OCI-LY7 (cell line): ENCODE data around the gene S1PR4. TPM values are rescaled to one million over a fixed set of nuclear protein-coding genes. Genes with fewer than 3 reads are reported as not detected.
A peak's percentile ranks its signal among the peaks of the same experiment; 100 is the strongest.

Experiments used
- BruUV-seq: library from RNA; stranded (reverse); fragments of 400-500 nt; replicated peaks from 2 replicates; lab custom pipeline; 2021; lab: Mats Ljungman, UMichigan
- CTCF ChIA-PET: fragments of 300-600 bp; sonication (Branson Sonifier 250); formaldehyde crosslinking; loops from one replicate; lab custom pipeline; 2022; ENCODE audit warnings: antibody characterized with exemption; ENCODE audit not compliant: unreplicated experiment; lab: Charles Lee
- POLR2A ChIA-PET: fragments of 300-600 bp; sonication (Branson Sonifier 250); formaldehyde crosslinking; loops from one replicate; lab custom pipeline; 2022; ENCODE audit warnings: antibody characterized with exemption; lab: Charles Lee
- DNase-seq: peaks from one replicate; pipeline ENCODE4 v3.0.0-alpha.2; 2015; ENCODE audit warnings: low spot score
- H2AFZ ChIP-seq: fragments of 200-600 bp; sonication (generic), shearing (Covaris generic); 2 replicates; pipeline ENCODE4 v1.6.1; 2014; ENCODE audit warnings: mild to moderate bottlenecking, antibody characterized with exemption, low read length, moderate library complexity
- H3K27ac ChIP-seq: fragments of 200-600 bp; sonication (generic); 2 replicates; pipeline ENCODE4 v1.5.1; 2014; ENCODE audit warnings: mixed run types, low read depth, mild to moderate bottlenecking, moderate library complexity, low read length, inconsistent platforms; ENCODE audit not compliant: poor library complexity, severe bottlenecking
- H3K36me3 ChIP-seq: fragments of 200-600 bp; sonication (generic); 2 replicates; pipeline ENCODE4 v1.6.1; 2014; ENCODE audit warnings: mild to moderate bottlenecking, antibody characterized with exemption, low read length, moderate library complexity, mixed read lengths; ENCODE audit not compliant: insufficient read depth
- H3K4me1 ChIP-seq: fragments of 200-600 bp; sonication (generic); 2 replicates; pipeline ENCODE4 v1.5.1; 2014; ENCODE audit warnings: mild to moderate bottlenecking, low read length; ENCODE audit not compliant: insufficient read depth, poor library complexity, severe bottlenecking
- H3K4me2 ChIP-seq: fragments of 200-600 bp; sonication (generic); 2 replicates; pipeline ENCODE4 v1.6.1; 2014; ENCODE audit warnings: mild to moderate bottlenecking, low read length
- H3K4me3 ChIP-seq: fragments of 200-600 bp; sonication (generic); 2 replicates; pipeline ENCODE4 v1.5.1; 2014; ENCODE audit warnings: mild to moderate bottlenecking, low read depth, low read length; ENCODE audit not compliant: poor library complexity, severe bottlenecking
- H3K79me2 ChIP-seq: fragments of 200-600 bp; sonication (generic); 2 replicates; pipeline ENCODE4 v1.6.1; 2016; ENCODE audit warnings: low read depth, mild to moderate bottlenecking, low read length, moderate library complexity, mixed read lengths; ENCODE audit not compliant: insufficient read depth
- H3K9me2 ChIP-seq: fragments of 200-600 bp; sonication (generic); 2 replicates; pipeline ENCODE4 v1.6.1; 2016; ENCODE audit warnings: mild to moderate bottlenecking, low read length, mixed read lengths; ENCODE audit not compliant: insufficient read depth
- H3K9me3 ChIP-seq: fragments of 200-600 bp; sonication (generic); 2 replicates; pipeline ENCODE4 v1.6.1; 2014; ENCODE audit warnings: mild to moderate bottlenecking, mixed run types, low read length, mixed read lengths
- H4K20me1 ChIP-seq: fragments of 200-600 bp; sonication (generic); 2 replicates; pipeline ENCODE4 v1.6.1; 2014; ENCODE audit warnings: mild to moderate bottlenecking, antibody characterized with exemption, low read length, moderate library complexity, mixed read lengths; ENCODE audit not compliant: insufficient read depth
- EZH2phosphoT487 ChIP-seq: fragments of 200-600 bp; sonication (generic); IDR thresholded peaks from 2 replicates; pipeline ENCODE4 v1.6.1; 2018; ENCODE audit warnings: low read depth, borderline replicate concordance, mild to moderate bottlenecking, mixed run types, antibody characterized with exemption, low read length, moderate library complexity, mixed read lengths
- intact Hi-C: fragments of 100-400 bp; cut with micrococcal nuclease; formaldehyde crosslinking; loops from one replicate; pipeline ENCODE4 v1.10.0; 2022; ENCODE audit not compliant: unreplicated experiment
- total RNA-seq, 2 experiments: library from RNA; depleted of rRNA in 1 of 2; stranded (reverse); fragments of >200 nt in 1 of 2; shearing (Covaris generic) in 1 of 2; gene quantifications; 2 replicates each; pipeline ENCODE4 v1.2.3, GENCODE V29; 2014 to 2022
- TF ChIP-seq, protein P1 (sequence below): fragments of 200-600 bp; sonication (generic); conservative IDR thresholded peaks from 2 replicates; pipeline ENCODE4 v1.5.1; 2014; ENCODE audit warnings: mild to moderate bottlenecking, antibody characterized with exemption, low read length, moderate library complexity, mixed read lengths

The S1PR4 gene
- total RNA-seq, 2 experiments from 2014 or later: 25.8 to 34.1 TPM

DNA sequence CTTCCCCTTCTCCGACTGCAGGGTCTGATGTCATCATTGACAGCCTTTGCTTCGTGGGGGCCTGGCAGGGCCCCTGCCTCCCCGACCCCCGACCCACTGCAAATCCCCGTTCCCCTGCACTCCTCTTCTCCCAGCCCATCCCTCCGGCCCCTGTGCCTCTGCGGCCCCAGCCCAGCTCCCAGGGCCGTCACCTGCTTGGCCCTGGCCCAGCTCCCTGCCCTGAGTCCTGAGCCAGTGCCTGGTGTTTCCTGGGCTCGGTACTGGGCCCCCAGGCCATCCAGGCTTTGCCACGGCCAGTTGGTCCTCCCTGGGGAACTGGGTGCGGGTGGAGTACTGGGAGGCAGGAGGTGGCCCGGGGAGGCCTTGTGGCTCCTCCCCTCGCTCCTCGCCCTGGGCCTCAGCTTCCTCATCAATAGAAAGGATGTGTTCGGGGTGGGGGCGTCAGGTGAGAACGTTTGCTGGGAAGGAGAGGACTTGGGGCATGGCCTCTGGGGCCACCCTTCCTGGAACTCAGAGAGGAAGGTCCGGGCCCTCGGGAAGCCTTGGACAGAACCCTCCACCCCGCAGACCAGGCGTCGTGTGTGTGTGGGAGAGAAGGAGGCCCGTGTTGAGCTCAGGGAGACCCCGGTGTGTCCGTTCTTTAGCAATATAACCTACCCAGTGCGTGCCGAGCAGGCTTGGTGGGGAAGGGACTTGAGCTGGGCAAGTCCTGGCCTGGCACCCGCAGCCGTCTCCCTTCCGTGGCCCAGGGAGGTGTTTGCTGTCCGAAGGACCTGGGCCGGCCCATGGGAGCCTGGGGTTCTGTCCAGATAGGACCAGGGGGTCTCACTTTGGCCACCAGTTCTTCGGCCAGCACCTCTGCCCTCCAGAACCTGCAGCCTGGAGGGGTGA is 30.0 kb downstream of the S1PR4 start:
- Histone ChIP-seq H3K79me2 (no peaks in the 10 kb centered on the region), H3K4me2 (no peak overlapping the region), H3K4me1 (peaks cover 14% of the 10 kb centered on the region), H3K4me3 (no peak overlapping the region), H4K20me1 (no peaks in the 10 kb centered on the region), H3K9me3 (no peaks in the 10 kb centered on the region), H2AFZ (no peak overlapping the region), H3K36me3 (peaks cover 48% of the 10 kb centered on the region), H3K9me2 (no peaks in the 10 kb centered on the region), H3K27ac (no peak overlapping the region)
- TSS peak; percentile 71 for BruUV-seq
- TF ChIP-seq, protein P1, sequence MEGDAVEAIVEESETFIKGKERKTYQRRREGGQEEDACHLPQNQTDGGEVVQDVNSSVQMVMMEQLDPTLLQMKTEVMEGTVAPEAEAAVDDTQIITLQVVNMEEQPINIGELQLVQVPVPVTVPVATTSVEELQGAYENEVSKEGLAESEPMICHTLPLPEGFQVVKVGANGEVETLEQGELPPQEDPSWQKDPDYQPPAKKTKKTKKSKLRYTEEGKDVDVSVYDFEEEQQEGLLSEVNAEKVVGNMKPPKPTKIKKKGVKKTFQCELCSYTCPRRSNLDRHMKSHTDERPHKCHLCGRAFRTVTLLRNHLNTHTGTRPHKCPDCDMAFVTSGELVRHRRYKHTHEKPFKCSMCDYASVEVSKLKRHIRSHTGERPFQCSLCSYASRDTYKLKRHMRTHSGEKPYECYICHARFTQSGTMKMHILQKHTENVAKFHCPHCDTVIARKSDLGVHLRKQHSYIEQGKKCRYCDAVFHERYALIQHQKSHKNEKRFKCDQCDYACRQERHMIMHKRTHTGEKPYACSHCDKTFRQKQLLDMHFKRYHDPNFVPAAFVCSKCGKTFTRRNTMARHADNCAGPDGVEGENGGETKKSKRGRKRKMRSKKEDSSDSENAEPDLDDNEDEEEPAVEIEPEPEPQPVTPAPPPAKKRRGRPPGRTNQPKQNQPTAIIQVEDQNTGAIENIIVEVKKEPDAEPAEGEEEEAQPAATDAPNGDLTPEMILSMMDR: no peak
- TF ChIP-seq EZH2phosphoT487: no peak
- DNase-seq: no peak
- intact Hi-C loops: no loop called here
- POLR2A ChIA-PET: no interaction called here
- CTCF ChIA-PET: no interaction called here

DNA sequence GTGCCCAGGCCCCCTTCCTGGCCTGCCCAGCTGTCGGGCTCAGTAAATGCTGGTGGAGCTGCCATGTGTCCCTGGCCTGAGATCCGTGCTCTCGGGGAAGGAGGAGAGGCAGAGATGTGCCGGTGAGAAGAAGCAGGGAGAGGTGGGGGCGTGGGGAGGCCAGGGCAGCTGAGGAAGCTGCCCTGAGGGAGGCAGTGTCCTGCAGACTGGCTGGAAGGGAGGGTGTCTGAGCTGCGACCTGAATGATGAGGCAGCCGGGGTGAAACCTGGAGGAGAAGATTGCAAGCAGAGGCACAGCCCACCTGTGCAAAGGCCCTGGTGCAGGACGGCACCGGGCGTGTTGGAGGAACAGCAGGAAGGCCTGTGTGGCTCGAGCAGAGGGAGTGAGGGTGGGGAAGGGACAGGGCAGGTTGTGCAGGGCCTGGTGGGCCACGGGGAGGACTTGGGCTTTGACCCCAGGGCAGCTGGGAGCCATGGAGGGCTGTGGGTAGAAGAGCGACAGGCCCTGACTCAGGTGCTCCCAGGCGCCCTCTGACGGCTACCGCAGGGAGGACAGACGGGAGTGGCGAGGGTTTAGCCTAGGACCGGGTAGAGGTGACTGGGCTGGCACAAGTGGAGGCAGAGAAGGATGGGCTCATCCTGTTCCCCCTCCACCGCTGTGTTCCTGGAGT is 31.9 kb downstream of the S1PR4 start:
- peak; percentile 63 for DNase-seq
- peaks cover 20% of the 10 kb centered on the region for H3K4me1 ChIP-seq
- no peak overlapping the region for H3K4me3 ChIP-seq
- H3K27ac ChIP-seq: no peak overlapping the region
- H3K9me3 ChIP-seq: no peaks in the 10 kb centered on the region
- intact Hi-C loops: no loop called here
- ChIA-PET POLR2A (no interaction called here), CTCF (interaction anchor here (0.6 kb wide), 1 partner anchor 65 kb away, joined by 7 read pairs; no protein-coding TSS in a partner anchor)
- no peaks in the 10 kb centered on the region for H4K20me1 ChIP-seq
- H2AFZ ChIP-seq: no peak overlapping the region
- peaks cover 34% of the 10 kb centered on the region for H3K36me3 ChIP-seq
- BruUV-seq: no TSS peak
- H3K79me2 ChIP-seq: no peaks in the 10 kb centered on the region
- no peak overlapping the region for H3K4me2 ChIP-seq
- no peak for TF ChIP-seq EZH2phosphoT487
- TF ChIP-seq, protein P1: peak; percentile 79
- H3K9me2 ChIP-seq: no peaks in the 10 kb centered on the region

DNA sequence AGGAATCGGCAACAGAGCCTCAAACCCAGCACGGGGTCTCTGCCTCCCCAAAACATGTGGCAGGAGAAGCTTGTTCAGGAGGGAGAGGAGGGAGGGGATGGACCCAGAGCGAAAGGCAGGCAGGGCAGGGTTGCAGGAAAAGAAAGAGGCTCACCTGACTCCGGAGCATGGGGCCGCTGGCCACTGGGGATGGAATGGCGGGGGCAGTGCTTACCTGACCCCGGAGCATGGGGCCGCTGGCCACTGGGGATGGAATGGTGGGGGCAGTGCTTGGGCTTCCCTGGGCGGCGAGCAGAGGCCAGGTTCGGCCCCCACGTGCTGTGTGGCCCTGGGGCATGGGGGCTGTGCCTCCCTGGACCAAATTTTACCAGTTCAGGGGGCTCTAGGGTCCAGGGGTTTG is 32.6 kb downstream of the S1PR4 start:
- no peak for TF ChIP-seq EZH2phosphoT487
- TF ChIP-seq, protein P1: no peak
- no peaks in the 10 kb centered on the region for H3K9me2 ChIP-seq
- H3K4me3 ChIP-seq: no peak overlapping the region
- H3K27ac ChIP-seq: no peak overlapping the region
- no peaks in the 10 kb centered on the region for H4K20me1 ChIP-seq
- H3K4me1 ChIP-seq: peaks cover 20% of the 10 kb centered on the region
- DNase-seq: no peak
- H3K9me3 ChIP-seq: no peaks in the 10 kb centered on the region
- no peaks in the 10 kb centered on the region for H3K79me2 ChIP-seq
- intact Hi-C loops: no loop called here
- POLR2A ChIA-PET: no interaction called here
- no TSS peak for BruUV-seq
- H3K36me3 ChIP-seq: peaks cover 31% of the 10 kb centered on the region
- H3K4me2 ChIP-seq: no peak overlapping the region
- no peak overlapping the region for H2AFZ ChIP-seq
- CTCF ChIA-PET: no interaction called here
